ENCODE measurements around the gene SOCS1.

The SOCS1 gene

GRCh38 chr16:11285842-11286241 lies 29.8 kb upstream of the SOCS1 start:
- Histone ChIP-seq H3K9me3 (ENCODE audit: control insufficient read depth, low read length) (no peaks in the 10 kb centered on the region), H3K36me3 (ENCODE audit: control insufficient read depth, insufficient read depth, low read length) (no peaks in the 10 kb centered on the region), H3K27me3 (ENCODE audit: control insufficient read depth, insufficient read depth, low read length, poor library complexity, severe bottlenecking) (no peaks in the 10 kb centered on the region), H3K4me1 (ENCODE audit: control insufficient read depth, insufficient read depth, low read length) (peaks cover 10% of the 10 kb centered on the region), H3K27ac (ENCODE audit: insufficient read depth, low read depth, low read length, poor library complexity, severe bottlenecking) (no peak overlapping the region), H3K4me3 (ENCODE audit: insufficient read depth, low read depth, low read length) (no peak overlapping the region)
- 87 to 96% methylated on average over 2 of the region's 2 CpGs for WGBS, 2 experiments

GRCh38 chr16:11283820-11284248 lies 27.8 kb upstream of the SOCS1 start:
- H3K27ac ChIP-seq (ENCODE audit: insufficient read depth, low read depth, low read length, poor library complexity, severe bottlenecking) = no peak overlapping the region
- H3K27me3 ChIP-seq (ENCODE audit: control insufficient read depth, insufficient read depth, low read length, poor library complexity, severe bottlenecking) = no peaks in the 10 kb centered on the region
- H3K4me1 ChIP-seq (ENCODE audit: control insufficient read depth, insufficient read depth, low read length) = peaks cover 5% of the 10 kb centered on the region
- H3K9me3 ChIP-seq (ENCODE audit: control insufficient read depth, low read length) = no peaks in the 10 kb centered on the region
- no peaks in the 10 kb centered on the region for H3K36me3 ChIP-seq (ENCODE audit: control insufficient read depth, insufficient read depth, low read length)
- 82 to 84% methylated on average over 4 of the region's 4 CpGs for WGBS, 2 experiments
- H3K4me3 ChIP-seq (ENCODE audit: insufficient read depth, low read depth, low read length) = no peak overlapping the region

- H3K36me3 ChIP-seq (ENCODE audit: control insufficient read depth, insufficient read depth, low read length) = no peaks in the 10 kb centered on the region
- H3K4me1 ChIP-seq (ENCODE audit: control insufficient read depth, insufficient read depth, low read length) = peaks cover 5% of the 10 kb centered on the region
- no peak within 1 kb of the TSS for H3K4me3 ChIP-seq (ENCODE audit: insufficient read depth, low read depth, low read length)
- no peak within 1 kb of the TSS for H3K27ac ChIP-seq (ENCODE audit: insufficient read depth, low read depth, low read length, poor library complexity, severe bottlenecking)
- no peaks in the 10 kb centered on the region for H3K9me3 ChIP-seq (ENCODE audit: control insufficient read depth, low read length)
- WGBS, 2 experiments = 76 to 84% methylated on average over 24 to 25 of the region's 25 CpGs
- no peaks in the 10 kb centered on the region for H3K27me3 ChIP-seq (ENCODE audit: control insufficient read depth, insufficient read depth, low read length, poor library complexity, severe bottlenecking)
These were observed 24.9 kb upstream of the SOCS1 start, which contains the start of gene PRM1 for GRCh38 chr16:11280616-11281522. PRM1 (minus strand) TSS chr16:11281330; CDS start chr16:11281238, 92 bp downstream.

- WGBS, 2 experiments = 93 to 94% methylated on average over 7 of the region's 7 CpGs
- no peak overlapping the region for H3K27ac ChIP-seq (ENCODE audit: insufficient read depth, low read depth, low read length, poor library complexity, severe bottlenecking)
These were observed 23.0 kb upstream of the SOCS1 start for GRCh38 chr16:11278681-11279628.

GRCh38 chr16:11277607-11278337 lies 21.8 kb upstream of the SOCS1 start:
- H3K36me3 ChIP-seq (ENCODE audit: control insufficient read depth, insufficient read depth, low read length) = no peaks in the 10 kb centered on the region
- H3K27ac ChIP-seq (ENCODE audit: insufficient read depth, low read depth, low read length, poor library complexity, severe bottlenecking) = no peak overlapping the region
- 95% methylated on average over 12 of the region's 12 CpGs for WGBS, 2 experiments
- no peaks in the 10 kb centered on the region for H3K9me3 ChIP-seq (ENCODE audit: control insufficient read depth, low read length)
- H3K4me1 ChIP-seq (ENCODE audit: control insufficient read depth, insufficient read depth, low read length) = peaks cover 10% of the 10 kb centered on the region
- no peaks in the 10 kb centered on the region for H3K27me3 ChIP-seq (ENCODE audit: control insufficient read depth, insufficient read depth, low read length, poor library complexity, severe bottlenecking)
- H3K4me3 ChIP-seq (ENCODE audit: insufficient read depth, low read depth, low read length) = no peak overlapping the region

More at GRCh38 chr16:11278681-11279628, 23.0 kb upstream of the SOCS1 start:
- H3K27me3 ChIP-seq (ENCODE audit: control insufficient read depth, insufficient read depth, low read length, poor library complexity, severe bottlenecking) = no peaks in the 10 kb centered on the region
- H3K9me3 ChIP-seq (ENCODE audit: control insufficient read depth, low read length) = no peaks in the 10 kb centered on the region
- no peak overlapping the region for H3K4me3 ChIP-seq (ENCODE audit: insufficient read depth, low read depth, low read length)
- H3K4me1 ChIP-seq (ENCODE audit: control insufficient read depth, insufficient read depth, low read length) = peaks cover 3% of the 10 kb centered on the region
- H3K36me3 ChIP-seq (ENCODE audit: control insufficient read depth, insufficient read depth, low read length) = no peaks in the 10 kb centered on the region

- Histone ChIP-seq H3K36me3 (ENCODE audit: control insufficient read depth, insufficient read depth, low read length) (no peaks in the 10 kb centered on the region), H3K4me3 (ENCODE audit: insufficient read depth, low read depth, low read length) (no peak overlapping the region), H3K9me3 (ENCODE audit: control insufficient read depth, low read length) (no peaks in the 10 kb centered on the region), H3K27me3 (ENCODE audit: control insufficient read depth, insufficient read depth, low read length, poor library complexity, severe bottlenecking) (no peaks in the 10 kb centered on the region), H3K27ac (ENCODE audit: insufficient read depth, low read depth, low read length, poor library complexity, severe bottlenecking) (no peak overlapping the region), H3K4me1 (ENCODE audit: control insufficient read depth, insufficient read depth, low read length) (peaks cover 17% of the 10 kb centered on the region)
- 92% methylated on average over 11 of the region's 11 CpGs for WGBS, 2 experiments
These were observed 21.0 kb upstream of the SOCS1 start for GRCh38 chr16:11276896-11277593.

GRCh38 chr16:11276143-11276895 lies 20.3 kb upstream of the SOCS1 start, which contains the start of gene PRM2:
PRM2 (minus strand) TSS chr16:11276480; CDS start chr16:11276370, 110 bp downstream.
- Histone ChIP-seq H3K36me3 (ENCODE audit: control insufficient read depth, insufficient read depth, low read length) (no peaks in the 10 kb centered on the region), H3K27ac (ENCODE audit: insufficient read depth, low read depth, low read length, poor library complexity, severe bottlenecking) (no peak within 1 kb of the TSS), H3K27me3 (ENCODE audit: control insufficient read depth, insufficient read depth, low read length, poor library complexity, severe bottlenecking) (no peaks in the 10 kb centered on the region), H3K4me3 (ENCODE audit: insufficient read depth, low read depth, low read length) (no peak within 1 kb of the TSS), H3K9me3 (ENCODE audit: control insufficient read depth, low read length) (no peaks in the 10 kb centered on the region), H3K4me1 (ENCODE audit: control insufficient read depth, insufficient read depth, low read length) (peaks cover 17% of the 10 kb centered on the region)
- 95% methylated on average over 26 of the region's 26 CpGs for WGBS, 2 experiments

- no peaks in the 10 kb centered on the region for H3K9me3 ChIP-seq (ENCODE audit: control insufficient read depth, low read length)
- no peaks in the 10 kb centered on the region for H3K36me3 ChIP-seq (ENCODE audit: control insufficient read depth, insufficient read depth, low read length)
- H3K4me1 ChIP-seq (ENCODE audit: control insufficient read depth, insufficient read depth, low read length) = peaks cover 17% of the 10 kb centered on the region
- H3K27me3 ChIP-seq (ENCODE audit: control insufficient read depth, insufficient read depth, low read length, poor library complexity, severe bottlenecking) = no peaks in the 10 kb centered on the region
- WGBS, 2 experiments = 95% methylated on average over 7 of the region's 7 CpGs
- H3K27ac ChIP-seq (ENCODE audit: insufficient read depth, low read depth, low read length, poor library complexity, severe bottlenecking) = no peak overlapping the region
- H3K4me3 ChIP-seq (ENCODE audit: insufficient read depth, low read depth, low read length) = no peak overlapping the region
These were observed 19.0 kb upstream of the SOCS1 start for GRCh38 chr16:11274964-11275363.
